NB4 (cell line): ENCODE results near the gene KLK12.

ENCODE experiments used
- DNase-seq: peaks from one replicate; pipeline ENCODE4 v3.0.0; 2010; ENCODE audit warnings: low read depth
- H3K4me3 ChIP-seq: one replicate; pipeline ENCODE4 v1.5.1; 2011; ENCODE audit warnings: mild to moderate bottlenecking, low read depth, low read length, moderate library complexity
- CTCF ChIP-seq: IDR thresholded peaks from one replicate; pipeline ENCODE4 v1.5.1; 2012; ENCODE audit warnings: low read depth, low read length
- MAX ChIP-seq: IDR thresholded peaks from 2 replicates; pipeline ENCODE4 v1.6.1; 2011; ENCODE audit warnings: low read depth, low read length
- MYC ChIP-seq: IDR thresholded peaks from 2 replicates; pipeline ENCODE4 v1.6.1; 2011; ENCODE audit warnings: low read depth, low read length
- POLR2A ChIP-seq: IDR thresholded peaks from 2 replicates; pipeline ENCODE4 v1.6.1; 2011; ENCODE audit warnings: mild to moderate bottlenecking; ENCODE audit not compliant: insufficient read length; ENCODE audit errors: extremely low read depth

The KLK12 gene

GRCh38 chr19:51025809-51026553, 8.8 kb downstream of the KLK12 start:
- DNase-seq = no peak
- no peak overlapping the region for H3K4me3 ChIP-seq
- TF ChIP-seq MYC (no peak), POLR2A (no peak), CTCF (no peak), MAX (no peak)

GRCh38 chr19:51025401-51025800, 9.4 kb downstream of the KLK12 start:
- no peak overlapping the region for H3K4me3 ChIP-seq
- no peak for DNase-seq
- TF ChIP-seq POLR2A (no peak), MYC (no peak), CTCF (no peak), MAX (no peak)

- DNase-seq = no peak
- no peak overlapping the region for H3K4me3 ChIP-seq
- TF ChIP-seq MYC (no peak), POLR2A (no peak), CTCF (no peak), MAX (no peak)
These were observed 9.9 kb downstream of the KLK12 start for GRCh38 chr19:51024924-51025323.

- no peak for DNase-seq
- TF ChIP-seq POLR2A (no peak), MYC (no peak), MAX (no peak), CTCF (no peak)
These were observed 10.9 kb downstream of the KLK12 start for GRCh38 chr19:51023946-51024345.

GRCh38 chr19:51022526-51022925, 12.3 kb downstream of the KLK12 start:
- no peak for TF ChIP-seq POLR2A
- no peak for TF ChIP-seq CTCF
- no peak for TF ChIP-seq MYC
- TF ChIP-seq MAX = no peak
- H3K4me3 ChIP-seq = no peak overlapping the region
- DNase-seq = no peak

More at GRCh38 chr19:51023946-51024345, 10.9 kb downstream of the KLK12 start:
- H3K4me3 ChIP-seq = no peak overlapping the region
